Endothelial cell of umbilical vein (primary cell): Measurements from ENCODE around the gene EXT2. TPM values are rescaled to one million over a fixed set of nuclear protein-coding genes. Genes with fewer than 3 reads are reported as not detected.

ENCODE experiments used
- BruUV-seq: library from RNA; stranded (reverse); fragments of 400-500 nt; replicated peaks from 2 replicates; lab custom pipeline; 2021; lab: Mats Ljungman, UMichigan
- CTCF ChIA-PET: fragments of 300-600, 350-600 bp; sonication (Branson Sonifier 250); formaldehyde crosslinking; loops from one replicate; lab custom pipeline; 2021; ENCODE audit warnings: antibody characterized with exemption, inconsistent platforms; lab: Charles Lee
- POLR2A ChIA-PET: fragments of 300-600, 350-600 bp; sonication (Branson Sonifier 250); formaldehyde crosslinking; loops from one replicate; lab custom pipeline; 2021; ENCODE audit warnings: antibody characterized with exemption, inconsistent platforms; lab: Charles Lee
- DNase-seq: peaks from one replicate; pipeline ENCODE4 v3.0.0-alpha.2; 2011; ENCODE audit warnings: low read depth, low spot score
- FAIRE-seq: peaks from 2 replicates; lab custom pipeline; 2011; peaks lifted over from hg19 to GRCh38; lab: Jason Lieb, UNC
- H2AFZ ChIP-seq: 2 replicates; pipeline ENCODE4 v1.6.0; 2012; ENCODE audit warnings: low read depth, low read length, control low read depth, inconsistent platforms
- H3K27ac ChIP-seq: 2 replicates; pipeline ENCODE4 v1.5.1; 2011; ENCODE audit warnings: low read depth, mild to moderate bottlenecking, control low read depth, low read length, moderate library complexity; ENCODE audit not compliant: insufficient read depth
- H3K27me3 ChIP-seq, 2 experiments: 2 replicates each; pipeline versions ENCODE4 v1.6.0 to v1.6.1; 2011; ENCODE audit warnings: low read length in 2 of 2, mixed read lengths in 1 of 2; ENCODE audit not compliant: control insufficient read depth in 2 of 2, insufficient read depth in 2 of 2
- H3K36me3 ChIP-seq, 2 experiments: 2 replicates in 1 of 2; 3 replicates in 1 of 2; pipeline ENCODE4 v1.5.1; 2011; ENCODE audit warnings: low read length in 2 of 2, mild to moderate bottlenecking in 1 of 2, moderate library complexity in 1 of 2; ENCODE audit not compliant: control insufficient read depth in 2 of 2, insufficient read depth in 2 of 2; ENCODE audit errors: extremely low read depth in 1 of 2
- H3K4me1 ChIP-seq: 3 replicates; pipeline ENCODE4 v1.5.1; 2011; ENCODE audit warnings: mild to moderate bottlenecking, low read length; ENCODE audit not compliant: control insufficient read depth, insufficient read depth; ENCODE audit errors: extremely low read depth
- H3K4me2 ChIP-seq: 2 replicates; pipeline ENCODE4 v1.6.1; 2011; ENCODE audit warnings: low read length, control low read depth, mixed read lengths; ENCODE audit not compliant: insufficient read depth
- H3K4me3 ChIP-seq, 3 experiments: fragments of 200-600 bp in 1 of 3; sonication (generic), shearing (Covaris generic) in 1 of 3; replicated peaks in 1 of 3; 2 replicates each; pipeline ENCODE4 v1.5.1; 2011 to 2016; ENCODE audit warnings: control low read depth in 3 of 3, low read length in 3 of 3, mild to moderate bottlenecking in 2 of 3, inconsistent platforms in 1 of 3, low read depth in 1 of 3, moderate library complexity in 1 of 3; ENCODE audit not compliant: insufficient read depth in 1 of 3
- H3K79me2 ChIP-seq: 2 replicates; pipeline ENCODE4 v1.6.0; 2012; ENCODE audit warnings: low read length, inconsistent platforms; ENCODE audit not compliant: control insufficient read depth, insufficient read depth
- H3K9ac ChIP-seq: replicated peaks from 2 replicates; pipeline ENCODE3; 2011; ENCODE audit warnings: low read length, control low read depth; ENCODE audit not compliant: insufficient read depth; ENCODE audit errors: extremely low read depth
- H3K9me1 ChIP-seq: replicated peaks from 3 replicates; pipeline ENCODE4 v1.6.0; 2011; ENCODE audit warnings: mild to moderate bottlenecking, low read length; ENCODE audit not compliant: control insufficient read depth, insufficient read depth; ENCODE audit errors: extremely low read depth
- H3K9me3 ChIP-seq: replicated peaks from 2 replicates; pipeline ENCODE4 v1.5.1; 2012; ENCODE audit warnings: low read length, inconsistent platforms; ENCODE audit not compliant: control insufficient read depth, insufficient read depth
- H4K20me1 ChIP-seq: replicated peaks from 2 replicates; pipeline ENCODE3; 2011; ENCODE audit warnings: mild to moderate bottlenecking, low read length; ENCODE audit not compliant: control insufficient read depth, insufficient read depth; ENCODE audit errors: extremely low read depth
- EZH2 ChIP-seq: IDR thresholded peaks from 2 replicates; pipeline ENCODE4 v1.6.1; 2012; ENCODE audit warnings: borderline replicate concordance, low read depth, mild to moderate bottlenecking, moderate library complexity, low read length, inconsistent platforms; ENCODE audit not compliant: severe bottlenecking
- FOS ChIP-seq: IDR thresholded peaks from 2 replicates; pipeline ENCODE4 v1.6.1; 2011; ENCODE audit warnings: mild to moderate bottlenecking, low read length, moderate library complexity, borderline replicate concordance; ENCODE audit not compliant: insufficient read depth
- GATA2 ChIP-seq: IDR thresholded peaks from 2 replicates; pipeline ENCODE4 v1.7.0; 2011; ENCODE audit warnings: low read depth, mild to moderate bottlenecking, moderate library complexity, mixed read lengths, low read length; ENCODE audit not compliant: insufficient read length, insufficient read depth
- JUN ChIP-seq: IDR thresholded peaks from 2 replicates; pipeline ENCODE4 v1.6.1; 2011; ENCODE audit warnings: borderline replicate concordance, low read depth; ENCODE audit not compliant: insufficient read length, insufficient read depth
- MYC ChIP-seq: IDR thresholded peaks from one replicate; pipeline ENCODE4 v1.6.1; 2011; ENCODE audit warnings: mild to moderate bottlenecking, low read depth, low read length
- POLR2A ChIP-seq: IDR thresholded peaks from 2 replicates; pipeline ENCODE4 v1.6.1; 2012; ENCODE audit warnings: low read depth, mild to moderate bottlenecking, control low read depth, low read length
- POLR2AphosphoS5 ChIP-seq: IDR thresholded peaks from 2 replicates; pipeline ENCODE4 v1.6.1; 2012; ENCODE audit warnings: low read depth, mild to moderate bottlenecking, control low read depth, low read length, moderate library complexity; ENCODE audit not compliant: insufficient read depth
- dilution Hi-C: fragments of 300-500 bp; cut with MboI; formaldehyde crosslinking; loops from one replicate; pipeline ENCODE4 v1.15.0; 2019; ENCODE audit warnings: low sequenced_read_pairs; ENCODE audit not compliant: extremely low pct_ligation_motif_present
- intact Hi-C: fragments of 100-400 bp; cut with micrococcal nuclease; formaldehyde crosslinking; loops from one replicate; pipeline ENCODE4 v1.10.0; 2022
- polyA plus RNA-seq, 4 experiments: library from polyadenylated mRNA; depleted of rRNA in 3 of 4; stranded (reverse) in 3 of 4; unstranded in 1 of 4; fragments of >200 nt; gene quantifications; 2 replicates each; pipeline versions ENCODE4 v1.2.1 to v1.2.3, GENCODE V29; 2011 to 2012; ENCODE audit warnings: missing spikeins in 1 of 4
- total RNA-seq: library from RNA; stranded (reverse); gene quantifications from 2 replicates; pipeline ENCODE4 v1.2.3, GENCODE V29; 2021
- TF ChIP-seq, protein P1 (sequence below): IDR thresholded peaks from 2 replicates; pipeline ENCODE4 v1.6.1; 2011; ENCODE audit not compliant: insufficient read depth, insufficient read length
- TF ChIP-seq, protein P2 (sequence below), 2 donors: IDR thresholded peaks; 1 replicate in 1 of 2; 2 replicates in 1 of 2; pipeline ENCODE4 v1.5.1; 2011; ENCODE audit warnings: low read length in 2 of 2, mild to moderate bottlenecking in 2 of 2, moderate library complexity in 2 of 2, control low read depth in 1 of 2, inconsistent platforms in 1 of 2, low read depth in 1 of 2; ENCODE audit not compliant: insufficient read depth in 1 of 2; ENCODE audit errors: extremely low read depth in 1 of 2

EXT2 gene
- total and polyA plus RNA-seq, 2 donors (not counting 3 experiments of a cell fraction or from before 2014, with no cell fraction given) = 50.9 to 60.3 TPM

DNA sequence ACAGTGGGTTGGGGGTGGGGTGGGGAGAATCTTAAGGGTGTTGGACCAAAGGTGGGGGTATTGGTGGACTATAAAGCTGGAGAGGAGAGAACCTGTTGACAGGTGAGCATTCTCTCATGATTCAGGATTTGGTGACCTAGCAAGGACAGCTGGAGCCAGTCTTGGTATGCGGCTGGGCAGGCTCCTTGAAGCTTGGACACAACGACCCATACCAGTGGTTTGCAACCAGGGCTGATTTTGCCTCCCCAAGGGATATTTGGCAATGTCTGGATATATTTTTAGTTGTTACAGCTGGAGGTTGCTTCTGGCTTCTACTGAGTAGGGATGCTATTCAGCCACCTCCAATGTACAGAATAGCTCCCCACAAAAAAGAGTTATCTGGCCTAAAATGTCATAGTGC is 5.6 kb downstream of the EXT2 start:
- Histone ChIP-seq H3K9ac (no peak overlapping the region), H3K36me3 (no peaks in the 10 kb centered on the region), H2AFZ (no peak overlapping the region), H3K4me2 (no peak overlapping the region), H3K9me3 (no peaks in the 10 kb centered on the region), H3K9me1 (no peaks in the 10 kb centered on the region), H3K79me2 (no peaks in the 10 kb centered on the region), H3K27me3 (no peaks in the 10 kb centered on the region), H3K4me3 (no peak overlapping the region), H3K4me1 (peaks cover 8% of the 10 kb centered on the region), H3K27ac (no peak overlapping the region), H4K20me1 (peaks cover 2% of the 10 kb centered on the region)
- no peak for FAIRE-seq
- intact Hi-C loops (no loop called here), dilution Hi-C loops (no loop called here)
- no TSS peak for BruUV-seq
- TF ChIP-seq POLR2A (no peak), GATA2 (no peak), MYC (no peak), JUN (no peak)
- TF ChIP-seq, protein P1, sequence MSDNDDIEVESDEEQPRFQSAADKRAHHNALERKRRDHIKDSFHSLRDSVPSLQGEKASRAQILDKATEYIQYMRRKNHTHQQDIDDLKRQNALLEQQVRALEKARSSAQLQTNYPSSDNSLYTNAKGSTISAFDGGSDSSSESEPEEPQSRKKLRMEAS = no peak
- ChIA-PET POLR2A (no interaction called here), CTCF (interaction anchor here (1.7 to 7.3 kb wide), 2 partner anchors 8 to 9 kb away, joined by 7 to 112 read pairs; partner anchors contain the start of gene EXT2)
- no peak for DNase-seq

DNA sequence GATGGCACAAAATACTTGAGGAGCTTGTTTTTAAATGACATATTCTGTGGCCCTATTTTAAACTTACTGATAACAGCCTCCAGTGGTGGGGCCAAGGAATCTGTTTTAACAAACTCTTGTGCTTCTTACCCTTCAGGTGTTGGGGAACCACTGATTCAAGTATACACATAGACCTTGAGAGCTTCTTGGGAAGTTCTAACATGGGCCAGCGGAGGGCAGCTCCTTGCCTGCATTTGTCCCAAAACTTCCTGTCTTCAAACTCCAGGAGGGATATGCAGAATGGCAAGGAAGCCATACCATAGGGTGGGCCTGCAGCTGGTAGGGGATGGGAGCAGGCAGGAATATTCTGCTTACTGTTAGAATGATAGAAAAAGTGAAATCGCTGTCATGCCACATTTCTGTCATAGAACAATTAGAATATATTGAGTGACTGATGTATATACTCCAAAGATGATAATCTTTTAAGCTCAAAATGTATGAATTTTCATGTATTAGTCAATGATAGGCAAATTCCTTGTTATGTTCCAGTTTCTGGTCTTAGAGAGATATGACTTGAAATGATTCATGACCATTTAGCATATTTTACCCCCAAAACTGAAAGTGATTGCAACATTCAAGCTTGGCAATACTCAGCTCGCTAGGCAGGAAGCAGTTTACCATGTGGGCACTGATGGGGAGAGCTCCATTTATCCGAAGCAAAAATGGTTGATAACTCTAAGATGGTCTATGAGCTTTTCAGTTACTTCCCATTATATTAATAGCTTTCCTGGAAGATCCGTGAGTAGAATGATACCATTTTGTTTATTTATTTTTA is 9.2 kb downstream of the EXT2 start:
- Histone ChIP-seq H3K4me2 (no peak overlapping the region), H3K9ac (no peak overlapping the region), H4K20me1 (peaks cover 2% of the 10 kb centered on the region), H3K79me2 (no peaks in the 10 kb centered on the region), H3K27me3 (no peaks in the 10 kb centered on the region), H2AFZ (no peak overlapping the region), H3K4me1 (no peaks in the 10 kb centered on the region), H3K9me1 (no peaks in the 10 kb centered on the region), H3K4me3 (no peak overlapping the region), H3K9me3 (no peaks in the 10 kb centered on the region), H3K36me3 (peaks cover 0 to 2% of the 10 kb centered on the region in 2 experiments), H3K27ac (no peak overlapping the region)
- no peak for DNase-seq
- CTCF ChIA-PET = interaction anchor here (1.1 to 7.3 kb wide), 7 partner anchors 9 to 379 kb away, joined by 3 to 112 read pairs (median 4); partner anchors contain the start of gene EXT2
- intact Hi-C loops (no loop called here), dilution Hi-C loops (no loop called here)
- no TSS peak for BruUV-seq
- TF ChIP-seq GATA2 (no peak), JUN (no peak), EZH2 (no peak), FOS (no peak), POLR2AphosphoS5 (no peak), POLR2A (no peak), MYC (no peak)
- TF ChIP-seq, protein P1 = no peak
- TF ChIP-seq, protein P2, sequence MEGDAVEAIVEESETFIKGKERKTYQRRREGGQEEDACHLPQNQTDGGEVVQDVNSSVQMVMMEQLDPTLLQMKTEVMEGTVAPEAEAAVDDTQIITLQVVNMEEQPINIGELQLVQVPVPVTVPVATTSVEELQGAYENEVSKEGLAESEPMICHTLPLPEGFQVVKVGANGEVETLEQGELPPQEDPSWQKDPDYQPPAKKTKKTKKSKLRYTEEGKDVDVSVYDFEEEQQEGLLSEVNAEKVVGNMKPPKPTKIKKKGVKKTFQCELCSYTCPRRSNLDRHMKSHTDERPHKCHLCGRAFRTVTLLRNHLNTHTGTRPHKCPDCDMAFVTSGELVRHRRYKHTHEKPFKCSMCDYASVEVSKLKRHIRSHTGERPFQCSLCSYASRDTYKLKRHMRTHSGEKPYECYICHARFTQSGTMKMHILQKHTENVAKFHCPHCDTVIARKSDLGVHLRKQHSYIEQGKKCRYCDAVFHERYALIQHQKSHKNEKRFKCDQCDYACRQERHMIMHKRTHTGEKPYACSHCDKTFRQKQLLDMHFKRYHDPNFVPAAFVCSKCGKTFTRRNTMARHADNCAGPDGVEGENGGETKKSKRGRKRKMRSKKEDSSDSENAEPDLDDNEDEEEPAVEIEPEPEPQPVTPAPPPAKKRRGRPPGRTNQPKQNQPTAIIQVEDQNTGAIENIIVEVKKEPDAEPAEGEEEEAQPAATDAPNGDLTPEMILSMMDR (IDR thresholded peaks at IDR 0.05; ENCODE audit: extremely low read depth in 1 of 2, insufficient read depth in 1 of 2, low read depth in 1 of 2, low read length in 2 of 2) = no peak
- no peak for FAIRE-seq
- POLR2A ChIA-PET = no interaction called here
